Kidney (tissue), 14 donors: ENCODE measurements around the gene DCP1A. TPM values are rescaled to one million over a fixed set of nuclear protein-coding genes. Genes with fewer than 3 reads are reported as not detected.

Source experiments
- DNase-seq, 5 donors: peaks; one replicate each; pipeline ENCODE4 v3.0.0-alpha.2; 2013 to 2020
- FAIRE-seq: peaks from 2 replicates; lab custom pipeline; 2012; peaks lifted over from hg19 to GRCh38; lab: Jason Lieb, UNC
- H3K27ac ChIP-seq, 2 donors: one replicate each; pipeline ENCODE4 v1.7.0; 2013; ENCODE audit warnings: low read depth in 2 of 2, low read length in 2 of 2, inconsistent platforms in 1 of 2
- H3K27me3 ChIP-seq: one replicate; pipeline ENCODE4 v1.7.1; 2013; ENCODE audit warnings: low read length, inconsistent platforms; ENCODE audit not compliant: control insufficient read depth, insufficient read depth
- H3K36me3 ChIP-seq, 3 donors: one replicate each; pipeline versions ENCODE4 v1.7.0 to v1.7.1; 2013; ENCODE audit warnings: low read length in 3 of 3, control low read depth in 1 of 3, inconsistent platforms in 1 of 3; ENCODE audit not compliant: insufficient read depth in 3 of 3, control insufficient read depth in 2 of 3
- H3K4me1 ChIP-seq, 3 donors: one replicate each; pipeline versions ENCODE4 v1.7.0 to v1.7.1; 2013; ENCODE audit warnings: low read length in 3 of 3, inconsistent platforms in 1 of 3, low read depth in 1 of 3; ENCODE audit not compliant: control insufficient read depth in 2 of 3, insufficient read depth in 2 of 3
- H3K4me3 ChIP-seq, 3 donors: one replicate each; pipeline versions ENCODE4 v1.7.0 to v1.8.1; 2013; ENCODE audit warnings: low read length in 3 of 3, control low read depth in 1 of 3, inconsistent platforms in 1 of 3
- H3K9ac ChIP-seq, 3 donors: one replicate each; pipeline versions ENCODE4 v1.7.0 to v1.7.1; 2013; ENCODE audit warnings: low read length in 3 of 3, control low read depth in 1 of 3, inconsistent platforms in 1 of 3
- H3K9me3 ChIP-seq, 3 donors: one replicate each; pipeline versions ENCODE4 v1.7.0 to v1.7.1; 2013; ENCODE audit warnings: low read length in 3 of 3, control low read depth in 1 of 3, inconsistent platforms in 1 of 3; ENCODE audit not compliant: control insufficient read depth in 2 of 3, insufficient read depth in 1 of 3
- CTCF ChIP-seq: IDR thresholded peaks from 3 replicates; pipeline ENCODE4 v1.5.1; 2012; ENCODE audit warnings: mild to moderate bottlenecking, moderate library complexity, borderline replicate concordance; ENCODE audit not compliant: insufficient read depth; ENCODE audit errors: extremely low read depth
- intact Hi-C: fragments of 100-400 bp; cut with DNase I; formaldehyde crosslinking; loops from one replicate; pipeline ENCODE4 v1.11.1; 2022
- polyA plus RNA-seq: library from polyadenylated mRNA; stranded (reverse); fragments of 350-450 nt; fragmentation: Illumina TruSeq; extraction: RNeasy Lipid Tissue Mini Kit (QIAGEN cat#74804); gene quantifications from one replicate; pipeline ENCODE4 v1.2.3, GENCODE V29; 2014; ENCODE audit warnings: low read depth, low replicate concordance; ENCODE audit not compliant: insufficient read depth
- total RNA-seq: library from RNA; stranded (reverse); fragmentation: NEBNext Ultra II Directional; extraction: Animal tissue kit (Norgen Biotek cat#: 25700); gene quantifications from one replicate; pipeline ENCODE4 v1.2.1, GENCODE V29; 2021
- donor health status: control.
- donor health status: control.
- donor health status: control.
- donor health status: control.
- donor health status: control.
- donor health status: DM: yes; HTN: yes; CAD: no.
- donor health status: Normal renal cell carcinoma (clear cell type).

DCP1A gene
- total and polyA plus RNA-seq, 2 donors from 2014 or later: 4.9 to 21.0 TPM

DNA sequence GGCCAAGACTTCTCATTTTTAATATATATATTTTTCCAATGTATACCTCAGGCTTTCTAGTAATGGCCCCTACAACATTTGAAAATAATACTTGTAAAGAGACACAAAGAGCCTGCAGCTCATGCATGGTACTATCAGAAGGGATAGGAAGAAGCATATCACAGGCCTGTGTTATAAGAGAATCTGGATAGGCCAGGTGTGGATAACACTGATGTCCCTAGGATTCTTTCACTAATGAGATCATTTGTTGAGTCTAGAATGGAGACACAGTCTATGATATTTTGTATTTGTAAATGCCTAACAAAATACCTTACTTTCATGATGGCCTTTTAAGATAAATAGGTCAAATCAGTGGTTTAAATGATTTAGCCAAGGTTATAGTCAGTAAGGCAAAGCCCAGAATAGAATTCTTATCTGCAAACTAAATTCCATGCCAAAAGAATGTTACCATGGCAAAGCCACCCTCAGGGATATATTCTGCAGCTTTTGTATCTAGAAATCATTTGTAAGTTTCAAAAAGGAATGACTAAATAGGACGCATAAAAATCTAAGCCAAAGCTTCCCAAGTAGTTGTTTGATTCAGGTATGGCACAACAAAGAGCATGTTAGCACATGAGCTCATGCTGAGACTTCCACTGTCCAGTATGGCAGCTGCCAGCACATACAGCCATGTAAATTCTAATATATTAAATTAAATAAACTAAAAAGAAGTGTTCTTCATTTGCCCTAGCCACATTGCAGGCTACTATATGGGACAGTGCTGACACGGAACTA is 10.0 kb downstream of the DCP1A start:
- Histone ChIP-seq H3K9me3 (no peaks in the 10 kb centered on the region), H3K9ac (no peak overlapping the region), H3K4me3 (no peak overlapping the region), H3K27me3 (no peaks in the 10 kb centered on the region), H3K27ac (no peak overlapping the region), H3K36me3 (peaks cover 2 to 20% (median 5%) of the 10 kb centered on the region in 3 donors), H3K4me1 (no peaks in the 10 kb centered on the region)
- intact Hi-C loops: no loop called here
- FAIRE-seq: no peak
- no peak for TF ChIP-seq CTCF
- no peak for DNase-seq

DNA sequence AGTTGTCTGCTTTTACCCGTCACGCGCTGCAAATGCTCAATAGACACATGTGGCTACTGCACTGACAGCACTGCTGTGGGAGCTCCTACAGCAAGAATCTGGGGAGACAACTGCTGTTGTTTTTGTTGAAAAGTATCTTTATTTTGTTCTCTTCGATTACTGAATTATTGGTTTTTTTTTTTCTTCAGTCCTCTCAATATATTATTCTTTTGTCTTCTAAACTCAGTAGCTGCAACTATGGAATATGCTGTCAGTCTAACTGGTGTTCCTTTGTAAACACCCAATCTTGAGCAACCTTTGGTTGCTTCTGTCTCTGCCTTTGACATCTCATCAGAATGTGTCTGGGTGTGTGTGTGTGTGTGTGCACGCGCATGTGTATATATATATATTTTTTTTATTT is 12.6 kb downstream of the DCP1A start:
- H3K27ac ChIP-seq: no peak overlapping the region
- peaks cover 0 to 19% (median 2%) of the 10 kb centered on the region in 3 donors for H3K36me3 ChIP-seq
- TF ChIP-seq CTCF: no peak
- H3K4me3 ChIP-seq: no peak overlapping the region
- no peak for FAIRE-seq
- intact Hi-C loops: no loop called here
- H3K9me3 ChIP-seq: no peaks in the 10 kb centered on the region
- H3K9ac ChIP-seq: no peak overlapping the region
- H3K27me3 ChIP-seq: no peaks in the 10 kb centered on the region
- DNase-seq: no peak
- H3K4me1 ChIP-seq: peaks cover 0 to under 1% (median 0%) of the 10 kb centered on the region in 3 donors

GRCh38 chr3:53331871-53332270 is 15.5 kb downstream of the DCP1A start:
- H3K4me3 ChIP-seq: no peak overlapping the region
- DNase-seq (no peak), FAIRE-seq (no peak)
- intact Hi-C loops: no loop called here
- H3K4me1 ChIP-seq: peaks cover 0 to 3% (median 0%) of the 10 kb centered on the region in 3 donors
- no peak overlapping the region for H3K27ac ChIP-seq
- no peaks in the 10 kb centered on the region for H3K27me3 ChIP-seq
- H3K36me3 ChIP-seq: peaks cover 0 to 10% (median 2%) of the 10 kb centered on the region in 3 donors
- no peak overlapping the region for H3K9ac ChIP-seq
- no peak for TF ChIP-seq CTCF
- no peaks in the 10 kb centered on the region for H3K9me3 ChIP-seq
